Neuron (in vitro differentiated cells): ENCODE data around the gene MSL3.

Experiments used
- H2AFZ ChIP-seq: one replicate; pipeline ENCODE4 v1.6.1; 2013; ENCODE audit warnings: low read depth, mild to moderate bottlenecking, inconsistent platforms, low read length, moderate library complexity
- H3K27me3 ChIP-seq: one replicate; pipeline ENCODE4 v1.6.1; 2013; ENCODE audit warnings: low read length; ENCODE audit not compliant: insufficient read depth
- H3K36me3 ChIP-seq: one replicate; pipeline ENCODE4 v1.6.1; 2013; ENCODE audit warnings: low read length; ENCODE audit not compliant: insufficient read depth
- H3K4me1 ChIP-seq: one replicate; pipeline ENCODE4 v1.6.1; 2013; ENCODE audit warnings: low read length; ENCODE audit not compliant: insufficient read depth
- H3K4me3 ChIP-seq: 2 replicates; pipeline ENCODE4 v1.5.1; 2013; ENCODE audit warnings: mild to moderate bottlenecking, low read length, moderate library complexity
- H3K9me3 ChIP-seq: one replicate; pipeline ENCODE4 v1.6.1; 2013; ENCODE audit warnings: low read length

MSL3 gene

GRCh38 chrX:11793734-11794133 lies 35.7 kb downstream of the MSL3 start:
- Histone ChIP-seq H2AFZ (no peak overlapping the region), H3K4me1 (no peaks in the 10 kb centered on the region), H3K4me3 (no peak overlapping the region), H3K36me3 (no peaks in the 10 kb centered on the region), H3K9me3 (no peaks in the 10 kb centered on the region), H3K27me3 (peaks cover 15% of the 10 kb centered on the region)

GRCh38 chrX:11813341-11813740 lies 55.3 kb downstream of the MSL3 start:
- Histone ChIP-seq H3K4me1 (no peaks in the 10 kb centered on the region), H3K36me3 (no peaks in the 10 kb centered on the region), H3K27me3 (peaks cover 14% of the 10 kb centered on the region), H3K9me3 (no peaks in the 10 kb centered on the region), H2AFZ (no peak overlapping the region), H3K4me3 (no peak overlapping the region)
